Measurements from ENCODE around the gene PFKP. TPM values are rescaled to one million over a fixed set of nuclear protein-coding genes. Genes with fewer than 3 reads are reported as not detected.

Gene PFKP
- total RNA-seq, 2 donors from 2014 or later, result 17.4 to 39.6 TPM

- TF ChIP-seq POLR2A (IDR thresholded peaks at IDR 0.05) (no peak), CTCF (IDR thresholded peaks at IDR 0.05) (no peak)
- intact Hi-C loops (cut with DNase I), result no loop called here
- no peak for DNase-seq
These were observed 46.0 kb downstream of the PFKP start for GRCh38 chr10:3113343-3113720.

GRCh38 chr10:3115685-3116084 is 48.3 kb downstream of the PFKP start:
- no peak for TF ChIP-seq POLR2A (IDR thresholded peaks at IDR 0.05)
- no peak for TF ChIP-seq CTCF (IDR thresholded peaks at IDR 0.05)

More at GRCh38 chr10:3113343-3113720, 46.0 kb downstream of the PFKP start:
- Histone ChIP-seq H3K4me1 (peaks cover 4% of the 10 kb centered on the region), H3K27ac (no peak overlapping the region), H3K36me3 (replicated peaks in 1 of 2; ENCODE audit: insufficient read depth in 1 of 2, low read depth in 2 of 2) (peaks cover 0 to 3% of the 10 kb centered on the region in 2 donors), H3K9me3 (no peaks in the 10 kb centered on the region), H3K27me3 (no peaks in the 10 kb centered on the region), H3K4me3 (no peak overlapping the region)
- WGBS, 2 donors, result 90 to 92% methylated on average over 5 to 19 of the region's 19 CpGs
- no peak for ATAC-seq

GRCh38 chr10:3116508-3117100 is 49.3 kb downstream of the PFKP start:
- Histone ChIP-seq H3K27me3 (no peaks in the 10 kb centered on the region), H3K36me3 (replicated peaks in 1 of 2; ENCODE audit: insufficient read depth in 1 of 2, low read depth in 2 of 2) (peaks cover 0 to 2% of the 10 kb centered on the region in 2 donors), H3K27ac (no peak overlapping the region), H3K4me1 (no peaks in the 10 kb centered on the region), H3K9me3 (no peaks in the 10 kb centered on the region), H3K4me3 (no peak overlapping the region)
- intact Hi-C loops (cut with DNase I), result no loop called here
- 48 to 51% methylated on average over 19 to 20 of the region's 20 CpGs for WGBS, 2 donors
- TF ChIP-seq POLR2A (IDR thresholded peaks at IDR 0.05) (no peak), CTCF (IDR thresholded peaks at IDR 0.05) (no peak)
- no peak for DNase-seq
- ATAC-seq, result no peak

More at GRCh38 chr10:3115685-3116084, 48.3 kb downstream of the PFKP start:
- intact Hi-C loops (cut with DNase I), result no loop called here
- H3K4me1 ChIP-seq, result no peaks in the 10 kb centered on the region
- H3K36me3 ChIP-seq (replicated peaks in 1 of 2; ENCODE audit: insufficient read depth in 1 of 2, low read depth in 2 of 2), result peaks cover 0 to 2% of the 10 kb centered on the region in 2 donors
- no peaks in the 10 kb centered on the region for H3K27me3 ChIP-seq
- ATAC-seq (no peak), DNase-seq (no peak)
- no peaks in the 10 kb centered on the region for H3K9me3 ChIP-seq
- WGBS, 2 donors, result 78 to 79% methylated on average over 8 of the region's 8 CpGs
- no peak overlapping the region for H3K27ac ChIP-seq
- no peak overlapping the region for H3K4me3 ChIP-seq

- DNase-seq (no peak), ATAC-seq (no peak)
- Histone ChIP-seq H3K27me3 (no peaks in the 10 kb centered on the region), H3K4me1 (no peaks in the 10 kb centered on the region), H3K4me3 (no peak overlapping the region), H3K27ac (no peak overlapping the region), H3K36me3 (replicated peaks in 1 of 2; ENCODE audit: insufficient read depth in 1 of 2, low read depth in 2 of 2) (peaks cover 0 to 2% of the 10 kb centered on the region in 2 donors), H3K9me3 (no peaks in the 10 kb centered on the region)
- no peak for TF ChIP-seq CTCF (IDR thresholded peaks at IDR 0.05)
- TF ChIP-seq POLR2A (IDR thresholded peaks at IDR 0.05), result no peak
- 80 to 86% methylated on average over 12 of the region's 12 CpGs for WGBS, 2 donors
- intact Hi-C loops (cut with DNase I), result no loop called here
These were observed 50.1 kb downstream of the PFKP start for GRCh38 chr10:3117486-3117885.

- TF ChIP-seq POLR2A (IDR thresholded peaks at IDR 0.05) (no peak), CTCF (IDR thresholded peaks at IDR 0.05) (no peak)
- H3K9me3 ChIP-seq, result no peaks in the 10 kb centered on the region
- no peak overlapping the region for H3K27ac ChIP-seq
- no peak overlapping the region for H3K4me3 ChIP-seq
- WGBS, 2 donors, result 83 to 84% methylated on average over 32 of the region's 32 CpGs
- intact Hi-C loops (cut with DNase I), result no loop called here
- H3K36me3 ChIP-seq (replicated peaks in 1 of 2; ENCODE audit: insufficient read depth in 1 of 2, low read depth in 2 of 2), result peaks cover 0 to 3% of the 10 kb centered on the region in 2 donors
- DNase-seq (no peak), ATAC-seq (no peak)
- H3K27me3 ChIP-seq, result no peaks in the 10 kb centered on the region
- no peaks in the 10 kb centered on the region for H3K4me1 ChIP-seq
These were observed 51.3 kb downstream of the PFKP start for GRCh38 chr10:3118641-3119091.
